ENCODE measurements around the gene KRTAP4-1.
"Not testable (repeated sequence)": the region's sequence is repeated elsewhere in the genome, so short reads cannot be mapped to it uniquely, and the experiment has no call there.

Gene KRTAP4-1

GRCh38 chr17:41149652-41149985 lies 35.1 kb downstream of the KRTAP4-1 start, which contains the start of gene KRTAP4-5:
TSS of gene KRTAP4-5 (minus strand) at chr17:41149825. CDS start at chr17:41149767, 58 bp downstream.
- no peaks in the 10 kb centered on the region for H3K4me1 Mint-ChIP-seq (ENCODE audit: low read depth)
- H3K36me3 Mint-ChIP-seq (ENCODE audit: low read depth): no peaks in the 10 kb centered on the region

GRCh38 chr17:41148971-41149651 lies 35.6 kb downstream of the KRTAP4-1 start:
- H3K36me3 Mint-ChIP-seq (ENCODE audit: low read depth); H3K27ac Mint-ChIP-seq; DNase-seq; H3K4me1 Mint-ChIP-seq (ENCODE audit: low read depth); H3K9me3 Mint-ChIP-seq; H3K4me3 Mint-ChIP-seq: not testable (repeated sequence)
- H3K27me3 Mint-ChIP-seq: peaks cover 14% of the 10 kb centered on the region

More at GRCh38 chr17:41149652-41149985, 35.1 kb downstream of the KRTAP4-1 start, which contains the start of gene KRTAP4-5:
- Mint-ChIP-seq H3K27me3 (peaks cover 15% of the 10 kb centered on the region), H3K27ac (no peak within 1 kb of the TSS), H3K4me3 (no peak within 1 kb of the TSS), H3K9me3 (no peaks in the 10 kb centered on the region)
- no peak for DNase-seq

GRCh38 chr17:41147531-41148204 lies 37.0 kb downstream of the KRTAP4-1 start:
- peaks cover 6% of the 10 kb centered on the region for H3K27me3 Mint-ChIP-seq
- H3K27ac Mint-ChIP-seq: no peak overlapping the region
- DNase-seq: no peak
- H3K4me3 Mint-ChIP-seq: no peak overlapping the region
- peaks cover 12% of the 10 kb centered on the region for H3K9me3 Mint-ChIP-seq
- H3K36me3 Mint-ChIP-seq (ENCODE audit: low read depth): peaks cover 4% of the 10 kb centered on the region
- H3K4me1 Mint-ChIP-seq (ENCODE audit: low read depth): no peaks in the 10 kb centered on the region

GRCh38 chr17:41145261-41145660 lies 39.5 kb downstream of the KRTAP4-1 start:
- Mint-ChIP-seq H3K27ac (no peak overlapping the region), H3K36me3 (ENCODE audit: low read depth) (peaks cover 4% of the 10 kb centered on the region), H3K4me1 (ENCODE audit: low read depth) (no peaks in the 10 kb centered on the region), H3K4me3 (no peak overlapping the region), H3K27me3 (peaks cover 11% of the 10 kb centered on the region), H3K9me3 (peaks cover 18% of the 10 kb centered on the region)
- DNase-seq: no peak

GRCh38 chr17:41144846-41145245 lies 39.9 kb downstream of the KRTAP4-1 start:
- H3K27me3 Mint-ChIP-seq: peaks cover 11% of the 10 kb centered on the region
- H3K9me3 Mint-ChIP-seq: peaks cover 18% of the 10 kb centered on the region
- no peak overlapping the region for H3K4me3 Mint-ChIP-seq

GRCh38 chr17:41141361-41141760 lies 43.4 kb downstream of the KRTAP4-1 start:
- H3K27ac Mint-ChIP-seq: no peak overlapping the region
- H3K9me3 Mint-ChIP-seq: peaks cover 28% of the 10 kb centered on the region
- no peak overlapping the region for H3K4me3 Mint-ChIP-seq
- no peak for DNase-seq
- peaks cover 13% of the 10 kb centered on the region for H3K27me3 Mint-ChIP-seq
- H3K4me1 Mint-ChIP-seq (ENCODE audit: low read depth): no peaks in the 10 kb centered on the region
- peaks cover 7% of the 10 kb centered on the region for H3K36me3 Mint-ChIP-seq (ENCODE audit: low read depth)

More at GRCh38 chr17:41144846-41145245, 39.9 kb downstream of the KRTAP4-1 start:
- no peak for DNase-seq
- Mint-ChIP-seq H3K36me3 (ENCODE audit: low read depth) (peaks cover 4% of the 10 kb centered on the region), H3K4me1 (ENCODE audit: low read depth) (no peaks in the 10 kb centered on the region), H3K27ac (no peak overlapping the region)

GRCh38 chr17:41140360-41141131 lies 44.2 kb downstream of the KRTAP4-1 start, which contains the start of gene KRTAP4-6:
TSS of gene KRTAP4-6 (minus strand) at chr17:41140544. CDS start at chr17:41140487, 57 bp downstream.
- no peak for DNase-seq
- H3K27ac Mint-ChIP-seq: no peak within 1 kb of the TSS
- H3K4me1 Mint-ChIP-seq (ENCODE audit: low read depth): no peaks in the 10 kb centered on the region
- H3K36me3 Mint-ChIP-seq (ENCODE audit: low read depth): peaks cover 7% of the 10 kb centered on the region
- peaks cover 13% of the 10 kb centered on the region for H3K27me3 Mint-ChIP-seq
- peaks cover 28% of the 10 kb centered on the region for H3K9me3 Mint-ChIP-seq
- no peak within 1 kb of the TSS for H3K4me3 Mint-ChIP-seq

- H3K36me3 Mint-ChIP-seq (ENCODE audit: low read depth); H3K27ac Mint-ChIP-seq: not testable (repeated sequence)
- H3K9me3 Mint-ChIP-seq: peaks cover 28% of the 10 kb centered on the region
Observed at GRCh38 chr17:41139865-41140264, 44.8 kb downstream of the KRTAP4-1 start.

More at GRCh38 chr17:41139865-41140264, 44.8 kb downstream of the KRTAP4-1 start:
- peaks cover 13% of the 10 kb centered on the region for H3K27me3 Mint-ChIP-seq
- DNase-seq; H3K4me1 Mint-ChIP-seq (ENCODE audit: low read depth); H3K4me3 Mint-ChIP-seq: not testable (repeated sequence)
